MCF 10A (cell line): ENCODE data around the gene SERPINA4. TPM values are rescaled to one million over a fixed set of nuclear protein-coding genes. Genes with fewer than 3 reads are reported as not detected.
"Not testable (repeated sequence)": the region's sequence is repeated elsewhere in the genome, so short reads cannot be mapped to it uniquely, and the experiment has no call there.

Experiments used
- BruUV-seq: library from RNA; stranded (reverse); fragments of 400-500 nt; replicated peaks from 2 replicates; lab custom pipeline; 2021; lab: Mats Ljungman, UMichigan
- CTCF ChIA-PET: fragments of 300-600 bp; sonication (Branson Sonifier 250); formaldehyde crosslinking; extraction: SDS; loops from one replicate; lab custom pipeline; 2021; ENCODE audit warnings: antibody characterized with exemption, inconsistent platforms; lab: Yijun Ruan, JAX
- POLR2A ChIA-PET: fragments of 300-600, 350-650 bp; sonication (Branson Sonifier 250); formaldehyde crosslinking; extraction: SDS; loops from one replicate; lab custom pipeline; 2020; ENCODE audit warnings: antibody characterized with exemption, inconsistent platforms; lab: Yijun Ruan, JAX
- DNase-seq: peaks from one replicate; pipeline ENCODE4 v3.0.0-alpha.2; 2018; ENCODE audit not compliant: unreplicated experiment
- H3K27ac Mint-ChIP-seq: one replicate; pipeline ENCODE4 v1.8.0; 2022; ENCODE audit warnings: mild to moderate bottlenecking, low read depth, mixed read lengths; ENCODE audit not compliant: unreplicated experiment
- H3K27me3 Mint-ChIP-seq: one replicate; pipeline ENCODE4 v1.8.0; 2022; ENCODE audit warnings: mixed read lengths; ENCODE audit not compliant: insufficient read depth, unreplicated experiment
- H3K36me3 Mint-ChIP-seq: one replicate; pipeline ENCODE4 v1.8.0; 2022; ENCODE audit warnings: mild to moderate bottlenecking, moderate library complexity, mixed read lengths; ENCODE audit not compliant: insufficient read depth, unreplicated experiment
- H3K4me1 Mint-ChIP-seq: one replicate; pipeline ENCODE4 v1.8.0; 2022; ENCODE audit warnings: mixed read lengths; ENCODE audit not compliant: insufficient read depth, unreplicated experiment
- H3K4me3 Mint-ChIP-seq: one replicate; pipeline ENCODE4 v1.8.0; 2022; ENCODE audit warnings: mild to moderate bottlenecking, moderate library complexity, mixed read lengths; ENCODE audit not compliant: unreplicated experiment
- H3K9me3 Mint-ChIP-seq: one replicate; pipeline ENCODE4 v1.8.0; 2022; ENCODE audit warnings: mixed read lengths; ENCODE audit not compliant: unreplicated experiment
- intact Hi-C: fragments of 100-400 bp; cut with micrococcal nuclease; formaldehyde crosslinking; loops from 2 replicates; pipeline ENCODE4 v1.14.1; 2022
- total RNA-seq: library from RNA; stranded (reverse); gene quantifications from 2 replicates; pipeline ENCODE4 v1.2.3, GENCODE V29; 2022
- TF ChIP-seq, protein P1 (sequence below): fragments of 200-600 bp; IDR thresholded peaks from one replicate; pipeline ENCODE4 v1.8.0; 2022; ENCODE audit warnings: antibody characterized with exemption, mild to moderate bottlenecking; ENCODE audit not compliant: unreplicated experiment

Gene SERPINA4
- total RNA-seq, 1 experiment from 2014 or later, result not detected

DNA sequence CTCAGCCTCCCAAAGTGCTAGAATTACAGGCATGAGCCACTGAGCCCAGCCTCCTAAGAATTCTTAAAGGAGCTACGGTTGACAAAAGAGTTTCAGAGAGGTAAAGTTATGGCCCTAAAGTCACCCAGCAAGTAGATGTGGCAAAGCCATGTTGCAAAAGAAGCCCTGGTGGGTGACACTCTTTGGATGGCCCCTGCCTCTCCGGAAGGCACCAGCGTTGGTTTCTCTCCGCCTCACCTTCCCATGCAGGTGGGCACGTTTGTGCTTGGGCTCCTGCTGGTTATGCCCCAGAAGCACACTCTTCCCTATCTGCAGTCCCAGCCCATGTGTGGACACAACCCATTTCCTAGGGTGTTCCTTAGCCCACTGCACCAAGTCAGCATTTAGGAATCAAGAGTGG, 41.5 kb downstream of the SERPINA4 start:
- no TSS peak for BruUV-seq
- intact Hi-C loops, result no loop called here
- POLR2A ChIA-PET, result interaction anchor here (1.0 to 5.7 kb wide), 4 partner anchors 9 to 523 kb away, joined by 3 to 140 read pairs (median 3); partner anchors contain the start of gene SERPINA3

DNA sequence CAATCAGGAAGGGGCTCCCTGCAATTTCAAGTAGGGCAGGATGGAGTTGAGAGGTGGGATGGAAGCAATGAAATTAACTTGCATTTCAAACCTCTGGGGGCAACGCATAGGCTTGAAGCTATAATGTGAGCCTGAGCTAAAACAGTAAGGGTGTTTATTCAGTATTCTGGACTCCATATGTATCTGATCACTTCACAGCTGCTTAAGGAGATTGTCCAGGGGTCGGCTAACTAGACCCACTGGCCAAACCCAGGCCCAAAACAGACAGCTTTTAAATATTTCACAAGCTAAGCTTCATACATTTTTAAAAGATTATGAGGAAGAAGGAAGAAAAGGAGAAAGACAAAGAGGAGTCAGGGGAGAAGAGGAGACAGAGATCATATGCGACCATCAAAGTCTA, 44.1 kb downstream of the SERPINA4 start:
- no peaks in the 10 kb centered on the region for H3K27me3 Mint-ChIP-seq
- peaks cover 22% of the 10 kb centered on the region for H3K4me1 Mint-ChIP-seq
- intact Hi-C loops, result no loop called here
- ChIA-PET CTCF (interaction anchor here (1.0 to 1.2 kb wide), 3 partner anchors 13 to 469 kb away, joined by 3 to 5 read pairs (median 4); no protein-coding TSS in a partner anchor), POLR2A (no interaction called here)
- no peak overlapping the region for H3K27ac Mint-ChIP-seq
- TF ChIP-seq, protein P1, sequence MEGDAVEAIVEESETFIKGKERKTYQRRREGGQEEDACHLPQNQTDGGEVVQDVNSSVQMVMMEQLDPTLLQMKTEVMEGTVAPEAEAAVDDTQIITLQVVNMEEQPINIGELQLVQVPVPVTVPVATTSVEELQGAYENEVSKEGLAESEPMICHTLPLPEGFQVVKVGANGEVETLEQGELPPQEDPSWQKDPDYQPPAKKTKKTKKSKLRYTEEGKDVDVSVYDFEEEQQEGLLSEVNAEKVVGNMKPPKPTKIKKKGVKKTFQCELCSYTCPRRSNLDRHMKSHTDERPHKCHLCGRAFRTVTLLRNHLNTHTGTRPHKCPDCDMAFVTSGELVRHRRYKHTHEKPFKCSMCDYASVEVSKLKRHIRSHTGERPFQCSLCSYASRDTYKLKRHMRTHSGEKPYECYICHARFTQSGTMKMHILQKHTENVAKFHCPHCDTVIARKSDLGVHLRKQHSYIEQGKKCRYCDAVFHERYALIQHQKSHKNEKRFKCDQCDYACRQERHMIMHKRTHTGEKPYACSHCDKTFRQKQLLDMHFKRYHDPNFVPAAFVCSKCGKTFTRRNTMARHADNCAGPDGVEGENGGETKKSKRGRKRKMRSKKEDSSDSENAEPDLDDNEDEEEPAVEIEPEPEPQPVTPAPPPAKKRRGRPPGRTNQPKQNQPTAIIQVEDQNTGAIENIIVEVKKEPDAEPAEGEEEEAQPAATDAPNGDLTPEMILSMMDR, result no peak
- BruUV-seq, result no TSS peak
- no peak for DNase-seq
- H3K36me3 Mint-ChIP-seq, result no peaks in the 10 kb centered on the region
- no peak overlapping the region for H3K4me3 Mint-ChIP-seq
- no peaks in the 10 kb centered on the region for H3K9me3 Mint-ChIP-seq

More for the DNA sequence above, 41.5 kb downstream of the SERPINA4 start:
- no peaks in the 10 kb centered on the region for H3K36me3 Mint-ChIP-seq
- no peaks in the 10 kb centered on the region for H3K27me3 Mint-ChIP-seq
- H3K9me3 Mint-ChIP-seq, result no peaks in the 10 kb centered on the region
- TF ChIP-seq, protein P1, result no peak
- H3K4me1 Mint-ChIP-seq, result peaks cover 35% of the 10 kb centered on the region
- CTCF ChIA-PET, result interaction anchor here (1.2 kb wide), 1 partner anchor 67 kb away, joined by 4 read pairs; no protein-coding TSS in a partner anchor
- H3K4me3 Mint-ChIP-seq, result no peak overlapping the region
- peak overlapping the region; percentile 90 for H3K27ac Mint-ChIP-seq
- DNase-seq, result no peak

DNA sequence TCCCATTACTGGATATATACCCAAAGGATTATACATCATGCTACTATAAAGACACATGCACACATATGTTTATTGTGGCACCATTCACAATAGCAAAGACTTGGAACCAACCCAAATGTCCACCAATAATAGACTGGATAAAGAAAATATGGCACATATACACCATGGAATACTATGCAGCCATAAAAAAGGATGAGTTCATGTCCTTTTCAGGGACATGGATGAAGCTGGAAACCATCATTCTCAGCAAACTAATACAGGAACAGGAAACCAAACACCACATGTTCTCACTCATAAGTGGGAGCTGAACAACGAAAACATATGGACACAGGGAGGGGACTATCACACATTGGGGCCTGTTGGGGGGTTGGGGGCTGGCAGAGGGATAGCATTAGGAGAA, 47.7 kb downstream of the SERPINA4 start:
- BruUV-seq, intact Hi-C loops, H3K27ac Mint-ChIP-seq, H3K9me3 Mint-ChIP-seq, DNase-seq, H3K36me3 Mint-ChIP-seq, H3K4me3 Mint-ChIP-seq, H3K27me3 Mint-ChIP-seq: not testable (repeated sequence)
- ChIA-PET CTCF (interaction anchor here (0.6 to 1.1 kb wide), 2 partner anchors 123 to 539 kb away, joined by 3 read pairs; no protein-coding TSS in a partner anchor), POLR2A (interaction anchor here (1.1 to 6.7 kb wide), 2 partner anchors 8 to 528 kb away, joined by 4 to 140 read pairs; partner anchors contain the start of genes DDX24 and IFI27L1)
- H3K4me1 Mint-ChIP-seq, result peaks cover 12% of the 10 kb centered on the region

DNA sequence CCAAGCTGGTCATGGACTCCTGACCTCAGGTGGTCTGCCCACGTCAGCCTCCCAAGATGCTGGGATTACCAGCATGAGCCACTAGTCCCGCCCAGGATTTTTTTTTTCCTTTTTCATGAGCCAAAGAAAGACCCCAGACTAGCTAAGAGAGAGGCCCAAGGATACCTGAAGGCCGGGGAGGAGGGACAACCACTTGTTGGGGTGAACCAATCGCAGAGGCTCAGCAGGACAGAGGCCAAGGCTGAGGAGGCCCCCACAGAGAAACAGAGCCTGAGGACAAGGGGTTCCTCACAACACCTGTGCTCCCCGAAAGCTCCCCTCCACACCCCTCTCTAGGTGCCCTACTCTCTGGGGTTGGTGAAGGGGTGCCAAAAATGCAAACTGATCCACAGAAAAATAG, 49.9 kb downstream of the SERPINA4 start:
- Mint-ChIP-seq H3K4me3 (peak overlapping the region; percentile 25), H3K27ac (peak overlapping the region; percentile 88), H3K4me1 (peaks cover 12% of the 10 kb centered on the region), H3K27me3 (no peaks in the 10 kb centered on the region), H3K9me3 (peaks cover 4% of the 10 kb centered on the region), H3K36me3 (peaks cover 10% of the 10 kb centered on the region)
- POLR2A ChIA-PET, result interaction anchor here (0.6 to 6.7 kb wide), 8 partner anchors 9 to 1886 kb away, joined by 3 to 140 read pairs (median 3); no protein-coding TSS in a partner anchor
- no TSS peak for BruUV-seq
- CTCF ChIA-PET, result interaction anchor here (0.6 kb wide), 1 partner anchor 14 kb away, joined by 3 read pairs; no protein-coding TSS in a partner anchor
- TF ChIP-seq, protein P1, result no peak
- intact Hi-C loops, result no loop called here
- no peak for DNase-seq
